Thyroid gland (tissue), 4 donors: Measurements from ENCODE around the gene OCLN. TPM values are rescaled to one million over a fixed set of nuclear protein-coding genes. Genes with fewer than 3 reads are reported as not detected.
A peak's percentile ranks its signal among the peaks of the same experiment; 100 is the strongest.
"Not testable (repeated sequence)": the region's sequence is repeated elsewhere in the genome, so short reads cannot be mapped to it uniquely, and the experiment has no call there.

ENCODE experiments used
- DNase-seq, 2 donors: peaks; one replicate each; pipeline ENCODE4 v3.0.0-alpha.2; 2019
- H3K27ac ChIP-seq, 3 donors: fragments of 200-600 bp; sonication (generic); 1 replicate in 2 of 3; 2 replicates in 1 of 3; pipeline ENCODE4 v1.5.1; 2016 to 2019; ENCODE audit warnings: mild to moderate bottlenecking in 1 of 3, moderate library complexity in 1 of 3
- H3K27me3 ChIP-seq: fragments of 200-600 bp; sonication (generic); one replicate; pipeline ENCODE4 v1.5.1; 2019
- H3K36me3 ChIP-seq, 2 donors: fragments of 200-600 bp; sonication (generic); one replicate each; pipeline ENCODE4 v1.5.1; 2016 to 2019
- H3K4me1 ChIP-seq, 2 donors: fragments of 200-600 bp; sonication (generic); one replicate each; pipeline ENCODE4 v1.5.1; 2017 to 2019
- H3K4me3 ChIP-seq, 3 donors: fragments of 200-600 bp; sonication (generic); replicated peaks in 1 of 3; 1 replicate in 2 of 3; 2 replicates in 1 of 3; pipeline ENCODE4 v1.5.1; 2016; ENCODE audit warnings: mild to moderate bottlenecking in 1 of 3
- H3K9me3 ChIP-seq: fragments of 200-600 bp; sonication (generic); one replicate; pipeline ENCODE4 v1.5.1; 2017
- CTCF ChIP-seq, 6 experiments: fragments of 200-600 bp in 3 of 6; fragments of 450-650 bp in 3 of 6; sonication (generic) in 3 of 6; IDR thresholded peaks; one replicate each; pipeline ENCODE4 v1.5.1; 2016 to 2019; ENCODE audit warnings: antibody characterized with exemption in 6 of 6, mild to moderate bottlenecking in 2 of 6, inconsistent platforms in 1 of 6, moderate library complexity in 1 of 6
- POLR2A ChIP-seq, 2 donors: fragments of 450-650 bp; IDR thresholded peaks; one replicate each; pipeline ENCODE4 v1.6.1; 2017; ENCODE audit warnings: antibody characterized with exemption in 2 of 2, mild to moderate bottlenecking in 2 of 2, moderate library complexity in 1 of 2
- WGBS, 2 donors: methylation state at CpG; one replicate each; pipeline ENCODE4 v1.1.5; 2017; 5-methylcytosine and 5-hydroxymethylcytosine counted together
- intact Hi-C: fragments of 100-400 bp; cut with DNase I; formaldehyde crosslinking; loops from one replicate; pipeline ENCODE4 v1.15.1; 2023
- total RNA-seq, 4 donors: library from RNA; depleted of rRNA; stranded (reverse); fragments of >200 nt; gene quantifications; one replicate each; pipeline ENCODE4 v1.2.3, GENCODE V29; 2016

The OCLN gene
- total RNA-seq, 4 donors from 2014 or later: 148 to 248 (median 197) TPM

GRCh38 chr5:69467442-69468225 lies 25.0 kb upstream of the OCLN start:
- H3K27ac ChIP-seq: no peak overlapping the region
- no peaks in the 10 kb centered on the region for H3K9me3 ChIP-seq
- intact Hi-C loops: no loop called here
- 92 to 94% methylated on average over 8 of the region's 8 CpGs for WGBS, 2 donors
- DNase-seq: no peak
- H3K4me3 ChIP-seq: no peak overlapping the region
- TF ChIP-seq POLR2A (IDR thresholded peaks at IDR 0.05) (no peak), CTCF (IDR thresholded peaks at IDR 0.05) (no peak)
- no peaks in the 10 kb centered on the region for H3K27me3 ChIP-seq
- peaks cover 0 to 4% of the 10 kb centered on the region in 2 donors for H3K4me1 ChIP-seq
- H3K36me3 ChIP-seq: no peaks in the 10 kb centered on the region

GRCh38 chr5:69468631-69469030 lies 24.0 kb upstream of the OCLN start:
- Histone ChIP-seq H3K27me3 (no peaks in the 10 kb centered on the region), H3K4me1 (peaks cover 0 to 4% of the 10 kb centered on the region in 2 donors), H3K4me3 (no peak overlapping the region), H3K36me3 (no peaks in the 10 kb centered on the region), H3K27ac (peak overlapping the region in 1 of 3 donors; percentile 6), H3K9me3 (no peaks in the 10 kb centered on the region)
- WGBS, 2 donors: 19 to 30% methylated on average over 1 of the region's 1 CpG
- no peak for TF ChIP-seq POLR2A (IDR thresholded peaks at IDR 0.05)
- TF ChIP-seq CTCF (IDR thresholded peaks at IDR 0.05): no peak
- intact Hi-C loops: no loop called here
- DNase-seq: no peak

- 94 to 96% methylated on average over 6 of the region's 6 CpGs for WGBS, 2 donors
- DNase-seq, H3K9me3 ChIP-seq, intact Hi-C loops, H3K27me3 ChIP-seq, H3K4me3 ChIP-seq, H3K36me3 ChIP-seq, H3K27ac ChIP-seq, H3K4me1 ChIP-seq: not testable (repeated sequence)
These were observed 21.1 kb upstream of the OCLN start for GRCh38 chr5:69471516-69471915.

GRCh38 chr5:69472535-69473143 lies 20.0 kb upstream of the OCLN start:
- H3K27me3 ChIP-seq, intact Hi-C loops, H3K27ac ChIP-seq, H3K36me3 ChIP-seq, H3K4me3 ChIP-seq, H3K9me3 ChIP-seq, DNase-seq: not testable (repeated sequence)
- peaks cover 8 to 19% of the 10 kb centered on the region in 2 donors for H3K4me1 ChIP-seq
- WGBS, 2 donors: 95 to 96% methylated on average over 16 of the region's 16 CpGs

GRCh38 chr5:69477170-69477569 lies 15.4 kb upstream of the OCLN start:
- no peaks in the 10 kb centered on the region for H3K9me3 ChIP-seq
- no peak overlapping the region for H3K4me3 ChIP-seq
- 10 to 11% methylated on average over 1 of the region's 1 CpG for WGBS, 2 donors
- peak overlapping the region; percentile 68 to 81 (median 71) for H3K27ac ChIP-seq
- intact Hi-C loops: no loop called here
- no peaks in the 10 kb centered on the region for H3K27me3 ChIP-seq
- no peak for DNase-seq
- peaks cover 14 to 23% of the 10 kb centered on the region in 2 donors for H3K4me1 ChIP-seq
- TF ChIP-seq POLR2A (IDR thresholded peaks at IDR 0.05) (no peak), CTCF (IDR thresholded peaks at IDR 0.05) (no peak)
- no peaks in the 10 kb centered on the region for H3K36me3 ChIP-seq

- H3K9me3 ChIP-seq, H3K36me3 ChIP-seq, intact Hi-C loops, H3K4me3 ChIP-seq, H3K27me3 ChIP-seq: not testable (repeated sequence)
- Histone ChIP-seq H3K27ac (peak overlapping the region; percentile 59 to 81 (median 71)), H3K4me1 (peaks cover 14 to 23% of the 10 kb centered on the region in 2 donors)
- DNase-seq: peak; percentile 68
- 40 to 50% methylated on average over 7 of the region's 7 CpGs for WGBS, 2 donors
These were observed 14.3 kb upstream of the OCLN start for GRCh38 chr5:69478296-69478695.
